GM21619 (cell line): Measurements from ENCODE around the gene INTS6.
"Not testable (repeated sequence)": the region's sequence is repeated elsewhere in the genome, so short reads cannot be mapped to it uniquely, and the experiment has no call there.

Experiments
- ATAC-seq: cut with Tn5 transposase; IDR thresholded peaks from one replicate; pipeline ENCODE4 v1.9.1; 2021; ENCODE audit not compliant: unreplicated experiment

Gene INTS6

DNA sequence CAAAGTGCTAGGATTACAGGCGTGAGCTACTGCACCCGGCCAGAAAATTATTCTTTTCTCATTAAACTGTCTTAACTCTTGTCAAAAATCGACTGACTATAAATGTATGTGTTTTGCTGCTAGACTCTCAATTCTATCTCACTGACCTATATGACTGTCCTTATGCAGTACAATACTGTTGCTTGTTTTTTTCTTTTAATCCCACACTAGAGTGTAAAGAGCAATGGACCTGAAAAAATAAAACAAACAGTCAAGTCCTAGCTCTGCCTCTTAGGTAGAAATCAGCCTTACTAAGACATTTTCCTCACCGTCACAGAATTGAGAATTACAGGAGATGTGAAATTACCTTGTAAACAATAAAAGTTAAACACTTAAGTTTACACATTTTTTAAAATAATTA, 35.1 kb downstream of the INTS6 start:
- ATAC-seq = no peak

DNA sequence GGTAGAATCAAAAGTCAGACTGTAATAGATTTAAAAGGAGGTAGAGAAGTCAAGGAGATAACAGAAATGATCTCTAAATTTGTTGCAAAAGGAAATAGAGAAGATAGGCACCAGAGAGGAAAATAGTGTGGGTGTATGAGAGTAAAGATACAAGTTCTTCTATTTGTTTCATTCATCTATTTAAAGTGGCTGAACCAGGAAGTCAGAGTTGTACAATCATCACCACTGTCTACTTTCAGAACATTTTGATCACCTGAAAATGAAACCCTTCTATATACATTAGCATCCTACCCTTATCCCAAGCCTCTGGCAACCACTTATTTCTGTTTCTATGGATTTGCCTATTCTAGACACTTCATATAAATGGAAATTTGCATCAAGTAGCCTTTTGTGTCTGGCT, 36.7 kb downstream of the INTS6 start:
- ATAC-seq = no peak

DNA sequence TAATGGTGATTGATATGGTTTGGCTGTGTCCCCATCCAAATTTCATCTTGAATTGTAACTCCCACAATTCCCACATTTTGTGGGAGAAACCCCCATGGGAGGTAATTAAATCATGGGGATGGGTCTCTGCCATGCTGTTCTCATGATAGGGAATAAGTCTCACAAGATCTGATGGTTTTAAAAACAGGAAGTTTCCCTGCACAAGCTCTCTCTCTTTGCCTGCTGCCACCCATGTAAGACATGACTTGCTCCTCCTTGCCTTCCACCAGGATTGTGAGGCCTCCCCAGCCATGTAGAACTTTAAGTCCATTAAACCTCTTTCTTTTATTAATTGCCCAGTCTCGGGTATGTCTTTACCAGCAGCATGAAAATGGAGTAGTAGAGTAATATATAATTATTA, 37.5 kb downstream of the INTS6 start:
- ATAC-seq = not testable (repeated sequence)

DNA sequence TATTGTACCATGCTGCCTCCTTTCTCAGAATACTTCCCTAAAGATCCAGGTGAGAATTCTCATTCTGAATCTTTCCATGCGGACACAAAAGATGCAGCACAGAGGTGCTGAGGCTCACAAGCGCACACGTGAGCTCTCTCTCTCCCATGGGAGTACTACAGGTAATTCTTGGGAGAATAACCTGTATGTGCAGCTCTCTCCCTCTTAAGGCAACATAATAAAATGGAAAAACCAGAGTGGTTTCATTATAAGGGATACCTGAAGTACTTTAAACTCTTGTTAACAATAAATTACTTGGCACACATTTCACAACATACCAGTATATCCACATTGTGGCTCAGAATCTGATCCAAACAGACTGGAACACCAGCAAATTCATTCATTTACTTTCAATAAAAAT, 40.4 kb downstream of the INTS6 start:
- ATAC-seq = no peak

DNA sequence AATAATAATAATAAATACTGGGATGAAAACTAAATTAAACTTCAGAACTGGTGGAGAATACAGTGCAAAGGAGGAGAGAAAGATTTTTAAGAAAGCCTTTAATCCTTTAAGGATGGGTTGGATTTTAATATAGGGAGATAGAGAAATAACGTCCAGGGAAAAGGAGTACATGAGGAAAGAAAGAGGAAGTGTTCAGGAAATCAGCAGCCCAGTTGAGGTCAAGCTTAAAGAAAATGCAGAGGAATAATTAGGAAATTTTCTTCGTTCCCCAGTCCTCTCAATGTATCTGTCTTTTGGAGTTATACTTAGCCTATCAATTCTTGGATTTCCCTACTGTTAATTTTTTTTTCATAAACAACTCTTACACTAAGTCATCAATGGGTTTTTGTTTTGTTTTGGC, 47.7 kb downstream of the INTS6 start:
- ATAC-seq = no peak

DNA sequence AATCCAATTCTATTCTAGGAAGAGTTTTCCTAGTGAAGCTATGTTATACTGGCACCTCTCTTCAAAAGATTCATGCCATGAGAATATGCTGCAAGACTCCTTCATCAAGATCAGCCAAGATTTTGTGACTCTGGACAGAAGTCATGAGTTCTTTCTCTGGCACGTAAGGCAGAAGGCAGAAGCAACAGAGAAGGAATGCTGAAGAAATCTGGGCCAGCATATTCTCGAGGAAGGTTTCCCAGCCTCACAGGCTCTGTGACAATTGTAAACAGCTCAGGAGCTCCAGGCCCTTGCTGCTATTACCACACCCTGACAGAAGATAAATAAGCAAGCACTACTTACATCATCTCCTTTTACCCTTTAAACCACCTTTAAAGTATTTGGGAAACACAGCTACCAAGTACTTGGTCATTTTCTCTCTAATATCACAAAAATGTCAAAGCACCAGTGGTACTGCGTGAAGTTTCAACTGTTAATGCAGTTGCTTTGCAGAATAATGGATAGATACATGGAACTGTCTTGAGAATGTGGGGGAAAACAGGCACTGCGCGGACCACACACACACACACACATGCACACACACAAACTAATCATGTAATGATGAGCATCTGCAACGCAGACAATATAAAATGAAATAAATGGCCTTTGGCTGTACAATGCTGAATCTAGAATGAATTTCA, 55.4 kb downstream of the INTS6 start:
- no peak for ATAC-seq

DNA sequence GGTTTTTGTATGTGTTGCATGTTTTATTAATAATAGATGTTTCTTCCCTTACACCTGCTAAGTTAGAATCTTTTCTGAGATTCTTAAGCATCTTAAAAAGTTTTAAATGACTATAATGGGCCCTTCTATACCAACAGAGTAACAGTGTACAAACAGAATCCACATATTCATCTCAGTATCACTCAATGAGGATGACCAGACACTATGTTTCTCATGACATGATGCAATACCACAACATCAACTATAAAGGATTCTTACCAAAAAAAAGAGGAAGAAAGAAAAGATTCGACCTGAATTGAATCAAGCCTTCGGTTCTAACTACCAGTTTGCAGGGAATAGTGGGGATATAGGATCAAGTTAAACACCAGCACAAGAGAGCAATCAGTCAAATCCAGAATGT, 56.5 kb downstream of the INTS6 start:
- peak; percentile 80 for ATAC-seq

DNA sequence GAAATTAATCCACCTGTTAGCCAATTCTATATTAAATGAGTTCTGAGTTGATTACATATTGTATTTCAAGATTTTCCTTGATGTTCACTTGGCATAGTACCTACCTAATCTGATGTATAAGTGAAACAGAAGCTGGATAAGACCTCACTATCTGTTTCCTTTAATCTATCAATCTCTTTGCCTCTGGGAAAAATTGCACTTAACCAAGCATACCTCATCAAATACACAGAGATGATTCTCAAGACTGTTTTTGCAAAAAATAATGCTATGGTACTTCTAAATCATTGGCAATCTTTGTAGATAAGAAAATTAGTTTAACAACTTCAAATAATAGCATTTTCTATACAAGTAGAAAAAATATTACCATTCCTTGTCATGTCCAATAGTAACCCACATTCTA, 58.1 kb downstream of the INTS6 start:
- no peak for ATAC-seq

DNA sequence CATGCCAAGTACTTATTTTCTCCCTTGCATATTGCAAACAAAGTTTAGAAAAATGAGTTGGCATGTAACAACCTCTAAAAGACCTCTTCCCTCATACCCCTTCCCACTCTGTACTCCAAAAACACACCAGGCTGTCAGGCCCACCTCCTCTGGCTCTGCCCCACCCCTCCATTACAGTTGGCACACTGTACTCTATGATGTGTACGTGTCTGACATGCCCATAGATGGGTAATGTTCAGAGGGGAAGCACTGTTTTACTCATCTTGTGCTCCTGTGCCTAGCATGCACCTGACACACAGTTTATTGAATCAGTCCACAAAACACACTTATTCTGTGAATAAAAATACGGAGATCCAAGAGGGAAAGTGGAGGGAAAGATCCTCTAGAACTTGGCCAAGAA, 67.7 kb downstream of the INTS6 start:
- ATAC-seq = no peak

DNA sequence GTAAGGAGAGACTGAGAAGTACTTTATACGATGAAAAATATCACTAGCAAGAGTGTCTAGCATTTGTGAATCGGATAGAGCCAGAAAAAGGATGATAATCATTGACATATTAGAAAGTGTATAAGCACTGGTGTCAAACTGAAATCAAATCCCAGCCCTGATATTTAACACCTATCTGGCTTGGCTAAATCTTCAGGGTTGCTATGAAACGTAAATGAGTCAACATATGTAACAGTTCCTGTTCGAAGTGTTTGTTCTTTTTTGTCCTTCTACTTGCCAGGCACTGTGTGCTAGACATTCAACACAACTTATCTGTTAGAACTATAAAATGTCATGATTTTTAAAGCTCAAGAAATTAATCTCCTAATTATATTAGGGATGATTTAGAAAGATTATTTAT, 72.6 kb downstream of the INTS6 start:
- ATAC-seq = no peak

DNA sequence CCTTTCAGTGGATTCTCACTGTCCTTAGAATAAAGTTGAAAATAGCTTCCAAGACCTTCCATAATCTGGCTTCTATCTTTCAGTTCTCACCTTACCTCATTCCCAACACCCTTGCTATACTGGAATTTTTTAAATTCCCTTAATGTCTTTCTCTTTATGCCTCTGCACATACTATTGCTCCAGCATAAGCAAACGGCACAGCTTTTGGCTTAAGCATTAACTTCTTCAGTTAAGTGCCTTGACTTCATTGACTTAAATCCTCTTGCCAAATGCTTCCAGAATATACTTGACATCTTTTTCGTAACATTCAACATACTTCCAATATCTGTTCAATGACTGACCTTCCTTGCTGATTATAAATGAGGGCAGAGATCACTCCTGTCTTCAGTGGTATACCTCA, 79.4 kb downstream of the INTS6 start:
- ATAC-seq = no peak

DNA sequence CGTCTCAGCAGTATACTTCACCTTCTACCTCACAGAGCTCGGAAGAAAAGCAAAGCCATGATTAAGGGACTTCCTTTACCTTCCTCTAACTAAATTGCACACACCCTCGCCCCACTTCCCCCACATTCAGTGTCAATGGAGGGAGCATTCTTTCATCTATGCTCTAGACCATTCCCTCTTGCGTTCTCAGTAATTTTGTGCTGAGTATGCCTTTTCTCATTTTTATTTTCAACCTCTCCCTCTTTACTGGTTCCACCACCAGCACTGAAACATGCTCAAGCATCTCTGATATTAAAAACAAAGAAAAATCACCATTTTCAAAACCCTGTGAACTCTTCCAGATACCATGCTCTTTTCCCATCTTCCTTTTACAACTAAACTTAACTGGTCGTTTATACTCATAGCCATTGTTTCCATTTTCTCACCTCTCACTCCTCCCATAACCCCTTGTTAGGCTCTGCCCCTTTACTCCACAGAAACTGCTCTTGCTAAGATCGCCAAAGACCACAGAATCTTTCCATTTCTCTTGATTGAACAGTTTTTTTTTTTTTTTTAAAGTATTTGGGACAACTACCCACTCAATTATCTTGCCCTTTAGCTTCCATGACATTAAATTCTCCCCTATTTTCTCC, 81.0 kb downstream of the INTS6 start:
- no peak for ATAC-seq

DNA sequence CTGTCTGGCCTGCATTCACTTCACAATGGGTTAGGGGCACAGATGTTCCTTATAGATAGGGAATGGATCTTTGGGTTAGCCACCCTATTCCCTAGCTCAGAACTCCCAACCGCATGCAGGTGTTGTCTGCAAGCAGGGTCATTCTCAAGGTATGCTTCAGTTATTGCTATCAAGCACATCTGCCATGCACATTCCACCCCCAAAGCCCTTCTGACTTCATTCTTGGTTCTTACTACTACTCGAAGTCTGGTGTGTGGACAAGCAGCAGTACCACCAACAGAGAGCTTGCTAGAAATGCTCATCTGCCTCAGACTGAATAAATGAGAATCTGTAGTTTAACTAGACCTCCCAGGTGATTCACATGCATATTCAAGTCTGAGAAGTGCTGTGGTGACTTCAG, 82.0 kb downstream of the INTS6 start:
- ATAC-seq = no peak

DNA sequence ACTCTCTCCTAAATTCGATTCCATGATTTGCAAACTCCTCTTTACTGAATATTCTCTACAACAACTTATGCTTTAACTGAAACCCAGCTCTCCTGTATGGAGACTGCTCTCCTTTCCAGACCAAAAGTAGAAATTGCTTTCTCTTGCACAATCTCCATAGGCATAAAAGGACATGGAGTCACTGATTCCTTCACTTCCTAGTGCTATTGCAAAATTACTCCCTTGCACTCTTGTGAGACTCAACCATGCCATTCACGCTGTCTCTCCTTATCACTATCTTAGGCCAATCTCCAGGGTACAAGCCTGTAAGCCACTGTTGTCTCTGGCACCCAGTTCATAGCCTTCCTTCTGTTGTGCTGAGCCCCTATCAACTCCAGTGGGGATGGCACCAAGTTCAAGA, 82.7 kb downstream of the INTS6 start:
- ATAC-seq = no peak

DNA sequence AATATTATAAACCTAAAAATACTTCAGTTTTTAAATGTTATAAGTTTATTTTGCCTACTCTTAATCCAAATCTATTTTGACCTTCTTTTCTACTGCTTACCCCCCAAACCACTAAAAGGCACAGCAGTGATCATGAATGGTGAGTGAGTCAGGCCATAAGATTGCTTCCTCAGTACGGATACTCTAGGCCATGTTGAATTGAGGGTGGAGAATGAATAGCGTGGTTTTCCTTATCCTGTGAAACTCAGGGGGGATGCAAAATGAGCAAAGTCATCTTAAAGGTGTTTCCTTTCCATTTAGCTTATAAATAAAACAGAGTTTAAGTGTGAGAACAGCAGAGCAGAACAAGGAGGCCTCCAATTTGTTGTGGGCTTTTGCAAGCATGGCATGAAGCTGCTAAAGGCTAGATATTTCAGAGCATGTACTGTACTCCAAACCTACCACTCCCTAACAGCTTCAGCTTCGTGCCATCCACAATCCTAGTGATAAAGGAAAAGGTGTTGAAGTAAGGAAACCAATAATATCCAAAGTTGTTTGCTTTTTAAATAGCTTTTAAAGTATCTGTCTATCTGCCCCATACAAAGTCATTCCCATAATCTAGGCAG, 88.3 kb downstream of the INTS6 start:
- ATAC-seq = no peak

DNA sequence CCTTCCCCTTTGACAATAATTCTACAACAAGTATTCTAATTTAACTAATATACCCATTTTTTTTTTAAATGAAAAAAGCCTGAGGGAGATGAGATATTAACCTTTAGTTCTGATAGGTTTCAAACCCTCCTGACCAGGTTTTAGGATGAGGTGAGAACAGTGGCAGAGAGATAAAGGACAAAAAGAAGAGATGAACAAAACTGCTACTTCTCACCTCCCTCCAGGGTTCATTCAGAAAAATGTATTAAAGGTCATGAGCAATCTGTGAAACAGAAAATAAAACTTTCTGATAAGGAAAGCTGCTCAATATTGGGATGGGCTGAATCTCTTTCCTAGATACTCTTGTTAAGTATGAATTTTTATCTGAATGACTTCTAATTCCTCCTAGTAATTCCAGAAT, 89.2 kb downstream of the INTS6 start:
- ATAC-seq = no peak

DNA sequence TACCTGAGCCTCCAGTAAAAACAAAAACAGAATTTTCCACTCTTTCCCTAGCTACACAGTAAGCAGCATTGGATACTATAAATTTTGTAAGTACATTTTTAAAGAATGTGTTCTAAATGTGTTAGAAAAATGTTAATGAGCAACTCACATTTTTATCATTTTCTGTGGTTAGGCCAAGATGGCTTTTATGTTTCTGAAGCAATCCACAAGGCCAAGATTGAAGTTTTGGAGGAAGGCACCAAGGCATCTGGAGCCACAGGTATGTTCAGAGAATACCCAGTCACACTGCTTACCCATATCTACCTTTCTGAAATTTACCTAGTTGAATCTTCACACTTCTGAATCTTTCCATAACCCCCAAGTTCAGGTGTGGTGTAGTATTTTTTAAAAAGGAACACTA, 91.7 kb downstream of the INTS6 start:
- ATAC-seq = no peak

DNA sequence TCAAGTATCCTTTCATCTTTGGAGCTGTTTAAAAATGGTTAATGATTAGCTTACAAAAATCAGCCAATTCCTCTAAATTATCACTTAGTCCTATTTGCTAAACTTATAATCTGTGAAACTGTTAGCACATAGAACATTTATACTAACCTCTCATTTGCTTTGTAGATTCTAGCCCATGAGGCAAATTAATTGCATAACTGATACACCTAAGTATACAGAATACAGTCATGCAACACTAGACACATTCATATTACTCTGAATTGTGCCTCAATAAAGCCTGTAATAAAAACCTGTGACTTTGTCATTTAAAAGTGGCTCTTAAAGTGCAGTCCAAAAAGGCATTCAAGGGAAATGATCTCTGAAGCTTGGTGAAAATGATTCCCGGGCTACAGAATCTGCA, 92.3 kb downstream of the INTS6 start:
- no peak for ATAC-seq

DNA sequence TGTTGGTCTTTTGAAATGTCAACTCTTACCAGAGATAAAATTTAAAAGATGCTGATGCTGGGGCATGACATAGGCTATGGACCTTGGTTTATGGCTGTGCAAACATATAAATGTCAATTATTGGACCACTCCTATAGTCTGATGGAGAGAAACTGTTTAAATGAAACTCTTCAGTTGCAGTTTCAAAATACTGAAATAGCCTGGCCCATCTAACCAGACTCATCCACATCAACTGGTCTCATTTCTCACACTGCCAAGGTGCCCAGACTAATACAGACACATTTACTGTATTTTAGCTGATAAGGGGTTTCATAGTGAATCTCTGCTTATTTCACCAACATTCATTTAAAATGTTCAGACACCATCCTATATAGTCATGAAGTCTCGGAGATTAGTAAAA, 93.5 kb downstream of the INTS6 start:
- no peak for ATAC-seq

DNA sequence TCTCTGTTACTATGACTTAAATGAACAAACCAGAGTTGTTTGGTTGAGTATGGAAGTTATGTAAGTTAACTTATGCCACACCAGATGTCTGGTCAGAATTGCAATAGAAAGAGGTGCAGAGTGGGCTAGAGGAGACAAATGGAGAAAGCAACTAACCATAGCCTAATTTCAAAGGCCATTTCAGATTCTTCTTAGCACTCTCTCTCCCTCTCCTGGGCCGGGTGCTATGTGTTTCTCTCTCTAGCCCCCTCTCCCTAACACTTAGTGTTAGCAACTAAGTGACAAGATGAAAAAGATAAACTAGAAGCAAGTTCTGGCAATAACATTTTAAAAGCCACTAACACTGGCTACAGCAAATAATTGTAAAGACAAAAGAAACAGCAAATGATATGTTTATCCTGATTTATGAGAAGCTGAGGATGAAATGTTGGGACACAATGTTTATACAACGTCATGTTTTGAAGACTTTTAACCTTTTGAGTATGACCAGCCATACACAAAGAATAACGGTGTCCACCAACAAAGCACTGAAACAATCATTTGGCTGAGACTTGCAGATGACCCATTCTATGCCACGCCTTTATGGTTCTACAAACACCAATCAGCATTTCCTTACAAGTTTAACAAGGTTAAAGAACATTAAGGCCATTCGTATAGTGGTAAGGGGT, 94.8 kb downstream of the INTS6 start:
- no peak for ATAC-seq

DNA sequence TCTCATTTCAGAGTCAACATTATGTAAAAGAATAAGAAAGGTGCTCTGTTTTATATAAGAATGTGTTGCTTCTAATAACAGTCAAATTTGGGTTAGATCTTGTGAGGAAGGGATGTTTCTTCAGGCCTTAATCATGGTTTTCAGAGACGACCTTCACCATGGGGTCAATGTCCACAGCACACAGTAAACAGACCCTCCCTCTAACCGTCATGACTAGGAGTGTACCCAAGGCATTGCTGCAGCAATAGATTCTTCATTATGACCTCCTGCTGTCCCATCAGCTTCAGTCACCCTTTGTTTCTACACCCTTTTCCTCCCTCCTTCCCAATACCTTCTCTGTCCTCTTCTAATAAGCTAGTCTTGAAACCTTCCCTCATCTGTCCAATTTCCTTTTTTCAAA, 97.6 kb downstream of the INTS6 start:
- no peak for ATAC-seq

DNA sequence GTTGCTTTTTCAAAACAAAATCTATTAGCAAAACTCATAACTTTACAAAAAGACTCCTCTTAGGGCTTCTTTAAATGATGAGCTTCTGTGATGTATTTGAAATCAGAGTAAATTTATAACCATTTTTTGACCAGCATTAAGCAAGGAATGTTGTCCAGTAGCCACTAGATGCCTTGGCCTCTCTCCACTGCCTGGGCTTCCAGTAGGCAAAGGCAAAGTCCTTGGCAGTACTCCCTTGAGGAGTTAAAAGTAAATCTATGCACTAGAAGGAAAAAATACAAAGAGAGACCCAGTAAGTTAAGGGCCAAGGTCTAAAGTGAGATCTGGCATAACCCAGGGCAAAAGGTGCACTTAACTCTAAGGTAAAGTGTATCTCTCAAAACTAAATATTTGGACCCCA, 103.8 kb downstream of the INTS6 start:
- ATAC-seq = no peak
